SU-DHL-6 (cell line): ENCODE measurements around the gene RASGRF1.

ENCODE experiments used
- H2AFZ ChIP-seq: fragments of 200-600 bp; sonication (generic); 2 replicates; pipeline ENCODE4 v1.6.1; 2014; ENCODE audit warnings: low read depth, mild to moderate bottlenecking, moderate library complexity, mixed read lengths, antibody characterized with exemption, low read length; ENCODE audit not compliant: severe bottlenecking
- H3F3A ChIP-seq: fragments of 200-600 bp; shearing (Covaris generic); 2 replicates; pipeline ENCODE4 v1.6.0; 2016; ENCODE audit warnings: antibody characterized with exemption, mild to moderate bottlenecking; ENCODE audit not compliant: insufficient read depth
- H3K27ac ChIP-seq: fragments of 200-600 bp; sonication (generic); 2 replicates; pipeline ENCODE4 v1.5.1; 2016; ENCODE audit warnings: low read depth, mild to moderate bottlenecking, low read length, moderate library complexity, mixed read lengths
- H3K27me3 ChIP-seq: fragments of 200-600 bp; sonication (generic), shearing (Covaris generic); 2 replicates; pipeline ENCODE4 v1.6.0; 2014; ENCODE audit warnings: mild to moderate bottlenecking, low read length
- H3K36me3 ChIP-seq: fragments of 200-600 bp; sonication (generic); 2 replicates; pipeline ENCODE4 v1.6.1; 2014; ENCODE audit warnings: mild to moderate bottlenecking, low read length, mixed read lengths
- H3K4me2 ChIP-seq: fragments of 300-600, 200-600 bp; shearing (Covaris generic), sonication (generic); 2 replicates; pipeline ENCODE4 v1.6.0; 2014; ENCODE audit warnings: low read length, low read depth, mild to moderate bottlenecking; ENCODE audit not compliant: poor library complexity, severe bottlenecking
- H3K4me3 ChIP-seq: fragments of 200-600 bp; sonication (generic); 2 replicates; pipeline ENCODE4 v1.5.1; 2014; ENCODE audit warnings: antibody characterized with exemption, low read length, mild to moderate bottlenecking, mixed read lengths; ENCODE audit not compliant: insufficient read depth, poor library complexity, severe bottlenecking
- H3K79me2 ChIP-seq: fragments of 200-600 bp; sonication (generic); 2 replicates; pipeline ENCODE4 v1.6.1; 2014; ENCODE audit warnings: mild to moderate bottlenecking, low read length, moderate library complexity; ENCODE audit not compliant: insufficient read depth
- H3K9ac ChIP-seq: fragments of 200-600 bp; sonication (generic); 2 replicates; pipeline ENCODE4 v1.7.0; 2014; ENCODE audit warnings: mild to moderate bottlenecking, low read length
- H3K9me2 ChIP-seq: fragments of 200-600 bp; sonication (generic); replicated peaks from 2 replicates; pipeline ENCODE4 v1.6.1; 2014; ENCODE audit warnings: low read length; ENCODE audit not compliant: insufficient read depth
- H3K9me3 ChIP-seq: fragments of 200-600 bp; sonication (generic); 2 replicates; pipeline ENCODE4 v1.6.1; 2014; ENCODE audit warnings: low read length, mixed read lengths; ENCODE audit not compliant: insufficient read depth
- H4K20me1 ChIP-seq: fragments of 200-600 bp; sonication (generic); 2 replicates; pipeline ENCODE4 v1.6.1; 2014; ENCODE audit warnings: low read depth, mild to moderate bottlenecking, antibody characterized with exemption, low read length, moderate library complexity, mixed read lengths
- EZH2phosphoT487 ChIP-seq: fragments of 200-600 bp; sonication (generic), shearing (Covaris generic); conservative IDR thresholded peaks from 2 replicates; pipeline ENCODE4 v1.6.1; 2018; ENCODE audit warnings: mild to moderate bottlenecking, antibody characterized with exemption, low read length, moderate library complexity, mixed read lengths
- TF ChIP-seq, protein P1 (sequence below): fragments of 200-600 bp; sonication (generic); IDR thresholded peaks from one replicate; pipeline ENCODE4 v1.5.1; 2017; ENCODE audit warnings: antibody characterized with exemption, mild to moderate bottlenecking, low read length, moderate library complexity; ENCODE audit not compliant: insufficient read depth, poor library complexity, severe bottlenecking

RASGRF1 gene

GRCh38 chr15:79086814-79087213, 3.8 kb downstream of the RASGRF1 start:
- Histone ChIP-seq H3K9me3 (no peaks in the 10 kb centered on the region), H3K79me2 (no peaks in the 10 kb centered on the region), H2AFZ (no peak overlapping the region), H3K4me2 (no peak overlapping the region), H3K27me3 (no peaks in the 10 kb centered on the region), H3F3A (no peaks in the 10 kb centered on the region), H3K36me3 (no peaks in the 10 kb centered on the region), H3K9ac (no peak overlapping the region), H4K20me1 (no peaks in the 10 kb centered on the region), H3K27ac (no peak overlapping the region), H3K4me3 (no peak overlapping the region), H3K9me2 (no peaks in the 10 kb centered on the region)
- TF ChIP-seq, protein P1, sequence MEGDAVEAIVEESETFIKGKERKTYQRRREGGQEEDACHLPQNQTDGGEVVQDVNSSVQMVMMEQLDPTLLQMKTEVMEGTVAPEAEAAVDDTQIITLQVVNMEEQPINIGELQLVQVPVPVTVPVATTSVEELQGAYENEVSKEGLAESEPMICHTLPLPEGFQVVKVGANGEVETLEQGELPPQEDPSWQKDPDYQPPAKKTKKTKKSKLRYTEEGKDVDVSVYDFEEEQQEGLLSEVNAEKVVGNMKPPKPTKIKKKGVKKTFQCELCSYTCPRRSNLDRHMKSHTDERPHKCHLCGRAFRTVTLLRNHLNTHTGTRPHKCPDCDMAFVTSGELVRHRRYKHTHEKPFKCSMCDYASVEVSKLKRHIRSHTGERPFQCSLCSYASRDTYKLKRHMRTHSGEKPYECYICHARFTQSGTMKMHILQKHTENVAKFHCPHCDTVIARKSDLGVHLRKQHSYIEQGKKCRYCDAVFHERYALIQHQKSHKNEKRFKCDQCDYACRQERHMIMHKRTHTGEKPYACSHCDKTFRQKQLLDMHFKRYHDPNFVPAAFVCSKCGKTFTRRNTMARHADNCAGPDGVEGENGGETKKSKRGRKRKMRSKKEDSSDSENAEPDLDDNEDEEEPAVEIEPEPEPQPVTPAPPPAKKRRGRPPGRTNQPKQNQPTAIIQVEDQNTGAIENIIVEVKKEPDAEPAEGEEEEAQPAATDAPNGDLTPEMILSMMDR: no peak
- TF ChIP-seq EZH2phosphoT487: no peak

GRCh38 chr15:79084308-79084968, 6.1 kb downstream of the RASGRF1 start:
- no peak overlapping the region for H3K4me3 ChIP-seq
- no peak overlapping the region for H3K27ac ChIP-seq

DNA sequence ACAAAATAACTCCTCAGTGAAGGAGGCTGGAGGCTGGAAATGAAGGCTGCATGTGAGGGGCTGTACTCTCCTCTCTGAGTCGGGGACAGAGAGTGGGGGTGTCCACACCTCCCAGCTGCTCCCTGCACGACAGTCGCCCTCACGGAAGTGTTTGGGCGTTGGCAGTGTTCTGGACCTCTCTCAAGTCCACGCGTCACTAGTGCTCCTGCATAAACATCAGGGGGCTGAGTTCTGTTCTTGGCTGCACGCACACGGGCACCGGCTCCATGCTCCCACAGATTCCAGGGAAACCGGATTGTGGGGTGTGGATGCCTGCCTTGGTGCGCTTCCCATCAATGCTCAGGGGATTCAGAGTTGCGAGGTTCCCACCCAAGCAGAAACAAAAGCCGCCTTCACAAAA, 7.4 kb downstream of the RASGRF1 start:
- Histone ChIP-seq H3K9me2 (no peaks in the 10 kb centered on the region), H3K4me2 (no peak overlapping the region), H3K79me2 (no peaks in the 10 kb centered on the region), H4K20me1 (no peaks in the 10 kb centered on the region), H3K27ac (no peak overlapping the region), H3K4me3 (no peak overlapping the region), H3K9me3 (no peaks in the 10 kb centered on the region), H3F3A (no peaks in the 10 kb centered on the region), H3K27me3 (no peaks in the 10 kb centered on the region), H3K9ac (no peak overlapping the region), H2AFZ (no peak overlapping the region), H3K36me3 (no peaks in the 10 kb centered on the region)
- TF ChIP-seq EZH2phosphoT487: no peak
- TF ChIP-seq, protein P1: no peak

More at GRCh38 chr15:79084308-79084968, 6.1 kb downstream of the RASGRF1 start:
- TF ChIP-seq, protein P1: no peak
- no peak for TF ChIP-seq EZH2phosphoT487
- no peaks in the 10 kb centered on the region for H4K20me1 ChIP-seq
- no peak overlapping the region for H3K9ac ChIP-seq
- no peaks in the 10 kb centered on the region for H3K9me3 ChIP-seq
- no peaks in the 10 kb centered on the region for H3K9me2 ChIP-seq
- no peaks in the 10 kb centered on the region for H3K27me3 ChIP-seq
- H3K4me2 ChIP-seq: no peak overlapping the region
- H3F3A ChIP-seq: no peaks in the 10 kb centered on the region
- H2AFZ ChIP-seq: no peak overlapping the region
- H3K36me3 ChIP-seq: no peaks in the 10 kb centered on the region
- H3K79me2 ChIP-seq: no peaks in the 10 kb centered on the region
